ENCODE results near the gene SPECC1. TPM values are rescaled to one million over a fixed set of nuclear protein-coding genes. Genes with fewer than 3 reads are reported as not detected.
"Not testable (repeated sequence)": the region's sequence is repeated elsewhere in the genome, so short reads cannot be mapped to it uniquely, and the experiment has no call there.

Gene SPECC1
- total and polyA plus RNA-seq, 9 of the 15 experiments (the other 6 are each of a cell fraction or from before 2014, with no cell fraction given) = 2.4 to 19.6 (median 14.7) TPM

- POLR2A ChIA-PET; H3K79me2 ChIP-seq (ENCODE audit: control insufficient read depth, insufficient read depth, low read length); H3K36me3 ChIP-seq (ENCODE audit: control insufficient read depth, insufficient read depth, low read length): not testable (repeated sequence)
These were observed 156.4 kb downstream of the SPECC1 start for GRCh38 chr17:20165516-20165915.

DNA sequence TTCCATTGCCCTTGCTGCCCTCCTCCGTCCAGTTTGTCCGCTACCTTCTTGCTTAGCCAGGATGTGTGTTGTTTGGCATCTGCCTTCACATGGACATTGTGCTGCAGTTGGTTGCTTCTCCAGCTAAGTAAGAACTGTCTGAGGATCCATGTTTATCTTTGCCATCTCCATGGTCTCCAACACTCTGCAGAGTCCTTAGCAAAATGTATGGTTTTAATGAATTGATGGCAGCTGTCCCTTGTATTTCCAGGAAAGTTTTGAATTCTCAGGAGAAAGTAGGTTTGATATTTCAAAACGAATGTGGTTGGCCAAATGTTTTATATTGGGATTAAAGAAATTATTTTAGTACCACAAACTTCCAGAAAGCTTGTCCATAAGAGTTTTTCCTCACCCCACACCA, 160.9 kb downstream of the SPECC1 start:
- FAIRE-seq = no peak
- intact Hi-C loops (cut with micrococcal nuclease) (no loop called here), in situ Hi-C loops (cut with MboI) (no loop called here)
- Histone ChIP-seq H3K9me3 (replicated peaks; ENCODE audit: control insufficient read depth, insufficient read depth, low read depth, low read length) (no peaks in the 10 kb centered on the region), H3K9ac (ENCODE audit: insufficient read depth in 1 of 2, low read depth in 2 of 2, low read length in 2 of 2) (no peak overlapping the region), H3K79me2 (ENCODE audit: control insufficient read depth, insufficient read depth, low read length) (no peaks in the 10 kb centered on the region), H3K4me1 (replicated peaks in 1 of 2; ENCODE audit: control insufficient read depth in 2 of 2, insufficient read depth in 2 of 2, low read length in 2 of 2) (peaks cover 3 to 8% of the 10 kb centered on the region in 2 experiments; a peak in 3 of 5 replicates), H3K9me1 (ENCODE audit: control insufficient read depth, insufficient read depth, low read length) (no peaks in the 10 kb centered on the region), H3K27ac (ENCODE audit: extremely low read depth, low read depth, low read length) (no peak overlapping the region), H4K20me1 (replicated peaks; ENCODE audit: control insufficient read depth, insufficient read depth, low read length) (no peaks in the 10 kb centered on the region), H3K36me3 (ENCODE audit: control insufficient read depth, insufficient read depth, low read length) (no peaks in the 10 kb centered on the region), H3K4me3 (no peak overlapping the region), H3K27me3 (ENCODE audit: control insufficient read depth in 2 of 2, insufficient read depth in 2 of 2, low read length in 2 of 2) (no peaks in the 10 kb centered on the region), H2AFZ (ENCODE audit: low read depth, low read length) (no peak overlapping the region), H3K4me2 (ENCODE audit: insufficient read depth, low read length) (no peak overlapping the region)
- POLR2A ChIA-PET = no interaction called here
- BruUV-seq (replicated peaks) = no TSS peak
- CTCF ChIA-PET (ENCODE audit: low intra/inter-chr PET ratio) = no interaction called here
- TF ChIP-seq GATA2 (CRISPR knock-in tag; IDR thresholded peaks at IDR 0.05) (0 out of 2 replicates have a peak, but pooled peaks have one; percentile 11), PCBP1 (IDR thresholded peaks at IDR 0.05; ENCODE audit: low read depth, low read length, poor library complexity, severe bottlenecking) (no peak), ZNF184 (CRISPR knock-in tag; IDR thresholded peaks at IDR 0.05) (no peak), IRF1 (CRISPR knock-in tag; IDR thresholded peaks at IDR 0.05; ENCODE audit: borderline replicate concordance) (no peak), SMAD4 (CRISPR knock-in tag; conservative IDR thresholded peaks at IDR 0.05) (no peak), ZNF282 (CRISPR knock-in tag; IDR thresholded peaks at IDR 0.05) (no peak)
- TF ChIP-seq, protein P1, sequence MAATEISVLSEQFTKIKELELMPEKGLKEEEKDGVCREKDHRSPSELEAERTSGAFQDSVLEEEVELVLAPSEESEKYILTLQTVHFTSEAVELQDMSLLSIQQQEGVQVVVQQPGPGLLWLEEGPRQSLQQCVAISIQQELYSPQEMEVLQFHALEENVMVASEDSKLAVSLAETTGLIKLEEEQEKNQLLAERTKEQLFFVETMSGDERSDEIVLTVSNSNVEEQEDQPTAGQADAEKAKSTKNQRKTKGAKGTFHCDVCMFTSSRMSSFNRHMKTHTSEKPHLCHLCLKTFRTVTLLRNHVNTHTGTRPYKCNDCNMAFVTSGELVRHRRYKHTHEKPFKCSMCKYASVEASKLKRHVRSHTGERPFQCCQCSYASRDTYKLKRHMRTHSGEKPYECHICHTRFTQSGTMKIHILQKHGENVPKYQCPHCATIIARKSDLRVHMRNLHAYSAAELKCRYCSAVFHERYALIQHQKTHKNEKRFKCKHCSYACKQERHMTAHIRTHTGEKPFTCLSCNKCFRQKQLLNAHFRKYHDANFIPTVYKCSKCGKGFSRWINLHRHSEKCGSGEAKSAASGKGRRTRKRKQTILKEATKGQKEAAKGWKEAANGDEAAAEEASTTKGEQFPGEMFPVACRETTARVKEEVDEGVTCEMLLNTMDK (IDR thresholded peaks at IDR 0.05; ENCODE audit: borderline replicate concordance, insufficient read depth, low read depth, low read length, poor library complexity, severe bottlenecking) = no peak
- TF ChIP-seq, protein P2, sequence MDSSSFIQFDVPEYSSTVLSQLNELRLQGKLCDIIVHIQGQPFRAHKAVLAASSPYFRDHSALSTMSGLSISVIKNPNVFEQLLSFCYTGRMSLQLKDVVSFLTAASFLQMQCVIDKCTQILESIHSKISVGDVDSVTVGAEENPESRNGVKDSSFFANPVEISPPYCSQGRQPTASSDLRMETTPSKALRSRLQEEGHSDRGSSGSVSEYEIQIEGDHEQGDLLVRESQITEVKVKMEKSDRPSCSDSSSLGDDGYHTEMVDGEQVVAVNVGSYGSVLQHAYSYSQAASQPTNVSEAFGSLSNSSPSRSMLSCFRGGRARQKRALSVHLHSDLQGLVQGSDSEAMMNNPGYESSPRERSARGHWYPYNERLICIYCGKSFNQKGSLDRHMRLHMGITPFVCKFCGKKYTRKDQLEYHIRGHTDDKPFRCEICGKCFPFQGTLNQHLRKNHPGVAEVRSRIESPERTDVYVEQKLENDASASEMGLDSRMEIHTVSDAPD (CRISPR knock-in tag; IDR thresholded peaks at IDR 0.05) = no peak
- WGBS (ENCODE audit: insufficient coverage, low coverage, missing lambda C conversion rate) = 64% methylated on average over 3 of the region's 3 CpGs
- no peak for ATAC-seq
- DNase-seq (ENCODE audit: extremely low read depth in 1 of 4, low spot score in 3 of 4) = no peak

More at GRCh38 chr17:20165516-20165915, 156.4 kb downstream of the SPECC1 start:
- 50% methylated on average over 4 of the region's 4 CpGs for WGBS (ENCODE audit: insufficient coverage, low coverage, missing lambda C conversion rate)
- in situ Hi-C loops (cut with MboI); CTCF ChIA-PET (ENCODE audit: low intra/inter-chr PET ratio); DNase-seq (ENCODE audit: extremely low read depth in 1 of 4, low spot score in 3 of 4); H3K27me3 ChIP-seq (ENCODE audit: control insufficient read depth in 2 of 2, insufficient read depth in 2 of 2, low read length in 2 of 2); ATAC-seq; H3K9me1 ChIP-seq (ENCODE audit: control insufficient read depth, insufficient read depth, low read length); BruUV-seq (replicated peaks); H2AFZ ChIP-seq (ENCODE audit: low read depth, low read length); H4K20me1 ChIP-seq (replicated peaks; ENCODE audit: control insufficient read depth, insufficient read depth, low read length); H3K9me3 ChIP-seq (replicated peaks; ENCODE audit: control insufficient read depth, insufficient read depth, low read depth, low read length); H3K27ac ChIP-seq (ENCODE audit: extremely low read depth, low read depth, low read length); FAIRE-seq; H3K9ac ChIP-seq (ENCODE audit: insufficient read depth in 1 of 2, low read depth in 2 of 2, low read length in 2 of 2); H3K4me1 ChIP-seq (replicated peaks in 1 of 2; ENCODE audit: control insufficient read depth in 2 of 2, insufficient read depth in 2 of 2, low read length in 2 of 2); intact Hi-C loops (cut with micrococcal nuclease); H3K4me3 ChIP-seq; H3K4me2 ChIP-seq (ENCODE audit: insufficient read depth, low read length): not testable (repeated sequence)
